Kidney epithelial cell (primary cell): ENCODE data around the gene ZSWIM6. TPM values are rescaled to one million over a fixed set of nuclear protein-coding genes. Genes with fewer than 3 reads are reported as not detected.

Experiments used
- DNase-seq: peaks from one replicate; pipeline ENCODE4 v3.0.0-alpha.2; 2010; ENCODE audit warnings: low read depth
- H3K27me3 ChIP-seq: 2 replicates; pipeline ENCODE4 v1.6.0; 2011; ENCODE audit warnings: low read length; ENCODE audit not compliant: control insufficient read depth, insufficient read depth
- H3K36me3 ChIP-seq: 2 replicates; pipeline ENCODE4 v1.5.1; 2011; ENCODE audit warnings: low read length; ENCODE audit not compliant: control insufficient read depth, insufficient read depth
- H3K4me3 ChIP-seq: 2 replicates; pipeline ENCODE4 v1.5.1; 2011; ENCODE audit warnings: low read depth, mild to moderate bottlenecking, control low read depth, low read length
- total RNA-seq: library from RNA; depleted of rRNA; stranded (reverse); fragments of >200 nt; gene quantifications from 2 replicates; pipeline ENCODE4 v1.2.3, GENCODE V29; 2015
- TF ChIP-seq, protein P1 (sequence below): IDR thresholded peaks from 2 replicates; pipeline ENCODE4 v1.5.1; 2011; ENCODE audit warnings: mild to moderate bottlenecking, moderate library complexity, low read length, control low read depth, inconsistent platforms; ENCODE audit not compliant: insufficient read depth, poor library complexity, severe bottlenecking

The ZSWIM6 gene
- total RNA-seq, 1 donor from 2014 or later = 18.5 TPM

DNA sequence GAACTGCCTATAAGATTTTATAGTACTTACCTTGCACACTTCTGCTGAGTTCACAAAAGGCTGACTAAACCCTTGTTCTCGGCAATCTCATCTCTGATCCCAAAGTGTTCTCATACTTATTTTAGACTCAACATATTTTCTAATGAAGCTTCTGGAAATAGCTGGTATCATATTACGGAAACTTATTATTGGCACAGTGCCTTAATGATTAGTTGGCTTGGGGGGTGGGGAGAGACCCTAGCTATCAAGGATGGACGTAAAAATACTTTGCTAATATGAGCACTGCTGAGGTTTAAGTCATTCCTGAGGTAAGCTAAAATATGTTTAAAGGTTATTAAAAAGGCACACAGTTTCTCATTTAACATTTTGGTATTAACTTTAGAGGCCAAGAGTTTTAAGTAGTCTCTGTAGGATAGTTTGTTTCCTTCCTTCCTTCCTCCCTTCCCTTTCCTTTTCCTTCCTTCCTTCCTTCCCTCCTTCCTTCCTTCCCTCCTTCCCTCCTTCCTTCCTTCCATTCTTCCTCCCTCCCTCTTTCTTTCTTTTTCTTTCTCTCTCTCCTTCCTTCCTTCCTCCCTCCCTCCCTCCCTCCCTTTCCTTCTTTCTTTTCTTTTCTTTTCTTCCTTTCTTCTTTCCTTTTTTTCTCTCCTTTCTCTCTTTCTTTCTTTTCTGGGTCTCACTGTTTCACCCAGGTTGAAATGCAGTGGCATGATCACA, 31.5 kb downstream of the ZSWIM6 start:
- no peaks in the 10 kb centered on the region for H3K27me3 ChIP-seq
- H3K36me3 ChIP-seq = no peaks in the 10 kb centered on the region
- DNase-seq = no peak
- no peak overlapping the region for H3K4me3 ChIP-seq
- TF ChIP-seq, protein P1, sequence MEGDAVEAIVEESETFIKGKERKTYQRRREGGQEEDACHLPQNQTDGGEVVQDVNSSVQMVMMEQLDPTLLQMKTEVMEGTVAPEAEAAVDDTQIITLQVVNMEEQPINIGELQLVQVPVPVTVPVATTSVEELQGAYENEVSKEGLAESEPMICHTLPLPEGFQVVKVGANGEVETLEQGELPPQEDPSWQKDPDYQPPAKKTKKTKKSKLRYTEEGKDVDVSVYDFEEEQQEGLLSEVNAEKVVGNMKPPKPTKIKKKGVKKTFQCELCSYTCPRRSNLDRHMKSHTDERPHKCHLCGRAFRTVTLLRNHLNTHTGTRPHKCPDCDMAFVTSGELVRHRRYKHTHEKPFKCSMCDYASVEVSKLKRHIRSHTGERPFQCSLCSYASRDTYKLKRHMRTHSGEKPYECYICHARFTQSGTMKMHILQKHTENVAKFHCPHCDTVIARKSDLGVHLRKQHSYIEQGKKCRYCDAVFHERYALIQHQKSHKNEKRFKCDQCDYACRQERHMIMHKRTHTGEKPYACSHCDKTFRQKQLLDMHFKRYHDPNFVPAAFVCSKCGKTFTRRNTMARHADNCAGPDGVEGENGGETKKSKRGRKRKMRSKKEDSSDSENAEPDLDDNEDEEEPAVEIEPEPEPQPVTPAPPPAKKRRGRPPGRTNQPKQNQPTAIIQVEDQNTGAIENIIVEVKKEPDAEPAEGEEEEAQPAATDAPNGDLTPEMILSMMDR = no peak

DNA sequence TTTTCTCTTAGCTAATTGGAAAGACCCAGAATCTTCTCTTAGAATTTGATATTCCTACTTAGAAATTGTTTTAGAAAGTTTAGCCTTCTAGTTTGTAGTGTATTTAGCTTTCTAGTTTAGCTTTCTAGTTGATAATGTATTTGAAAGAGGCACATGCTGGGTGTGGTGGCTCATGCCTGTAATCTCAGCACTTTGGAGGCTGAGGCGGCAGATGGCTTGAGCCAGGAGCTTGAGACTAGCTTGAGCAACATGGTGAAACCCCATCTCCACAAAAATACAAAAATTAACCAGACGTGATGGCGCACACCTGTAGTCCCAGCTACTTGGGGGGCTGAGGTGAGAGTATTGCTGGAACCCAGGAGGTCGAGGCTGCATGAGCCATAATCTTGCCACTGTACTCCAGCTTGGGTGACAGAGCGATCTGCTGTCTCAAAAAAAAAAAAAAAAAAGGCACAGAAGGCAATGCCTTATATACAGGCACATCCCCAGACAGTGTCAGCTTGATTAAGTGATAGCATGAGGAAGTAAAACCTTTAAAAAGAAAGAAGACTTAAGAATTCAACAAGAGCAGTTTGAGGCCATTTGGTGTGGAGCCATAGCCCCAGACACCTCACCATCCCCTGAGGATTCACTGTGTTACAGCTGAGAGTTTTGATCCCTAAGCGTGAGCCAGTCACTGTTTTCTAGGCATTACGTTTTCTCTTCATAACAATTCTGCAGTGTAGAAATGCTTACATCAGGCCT, 34.6 kb downstream of the ZSWIM6 start:
- Histone ChIP-seq H3K4me3 (no peak overlapping the region), H3K27me3 (no peaks in the 10 kb centered on the region), H3K36me3 (no peaks in the 10 kb centered on the region)
- no peak for DNase-seq
- TF ChIP-seq, protein P1 = no peak

GRCh38 chr5:61370506-61370905, 38.4 kb downstream of the ZSWIM6 start:
- no peak overlapping the region for H3K4me3 ChIP-seq
- DNase-seq = no peak
- TF ChIP-seq, protein P1 = no peak
- H3K27me3 ChIP-seq = no peaks in the 10 kb centered on the region
- no peaks in the 10 kb centered on the region for H3K36me3 ChIP-seq

DNA sequence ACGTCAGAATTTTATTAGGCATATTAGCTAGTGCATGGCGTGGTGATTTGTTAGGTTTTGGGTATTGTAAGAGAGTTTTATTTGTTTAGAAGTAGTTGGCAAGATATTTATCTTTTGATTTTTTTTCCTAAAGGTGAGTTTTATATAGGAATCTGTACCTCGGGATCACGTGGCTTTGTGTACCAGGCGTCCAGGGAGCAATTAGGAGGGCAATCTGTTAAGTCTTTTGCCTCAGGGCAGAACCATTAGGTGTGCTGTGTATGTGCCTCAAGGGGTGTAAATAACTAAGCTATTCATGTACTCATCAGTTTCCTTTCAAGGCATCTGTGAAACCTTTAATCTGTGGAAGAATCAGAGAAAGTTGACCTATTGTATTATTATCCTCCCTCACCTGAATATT, 39.4 kb downstream of the ZSWIM6 start:
- Histone ChIP-seq H3K36me3 (no peaks in the 10 kb centered on the region), H3K27me3 (no peaks in the 10 kb centered on the region), H3K4me3 (no peak overlapping the region)
- TF ChIP-seq, protein P1 = no peak
- DNase-seq = no peak

GRCh38 chr5:61379677-61380076, 47.6 kb downstream of the ZSWIM6 start:
- TF ChIP-seq, protein P1 = no peak
- Histone ChIP-seq H3K36me3 (no peaks in the 10 kb centered on the region), H3K4me3 (no peak overlapping the region), H3K27me3 (no peaks in the 10 kb centered on the region)
- no peak for DNase-seq

DNA sequence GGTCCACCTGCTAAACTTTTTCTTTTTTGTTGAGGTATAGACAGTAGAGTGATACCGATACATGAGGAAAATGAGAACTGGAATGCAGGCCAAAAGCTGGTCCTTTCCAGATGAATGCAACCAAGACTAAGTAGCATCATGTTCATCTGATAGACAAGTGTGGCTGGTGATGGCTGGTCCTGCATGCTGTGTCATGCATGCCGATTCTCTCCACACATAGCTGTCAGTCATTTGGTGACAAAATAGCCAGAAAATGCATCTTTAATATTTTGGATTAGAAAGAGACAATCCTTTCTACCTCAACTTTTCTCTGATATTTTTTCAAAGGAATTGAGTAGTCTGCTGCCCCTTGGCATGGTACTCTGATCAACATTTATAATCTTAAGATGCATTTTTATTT, 49.9 kb downstream of the ZSWIM6 start:
- TF ChIP-seq, protein P1 = no peak
- H3K4me3 ChIP-seq = no peak overlapping the region
- no peaks in the 10 kb centered on the region for H3K36me3 ChIP-seq
- no peak for DNase-seq
- no peaks in the 10 kb centered on the region for H3K27me3 ChIP-seq
